SU-DHL-6 (cell line): ENCODE measurements around the gene TNRC6B.

ENCODE experiments used
- H2AFZ ChIP-seq: fragments of 200-600 bp; sonication (generic); 2 replicates; pipeline ENCODE4 v1.6.1; 2014; ENCODE audit warnings: low read depth, mild to moderate bottlenecking, moderate library complexity, mixed read lengths, antibody characterized with exemption, low read length; ENCODE audit not compliant: severe bottlenecking
- H3F3A ChIP-seq: fragments of 200-600 bp; shearing (Covaris generic); 2 replicates; pipeline ENCODE4 v1.6.0; 2016; ENCODE audit warnings: antibody characterized with exemption, mild to moderate bottlenecking; ENCODE audit not compliant: insufficient read depth
- H3K27ac ChIP-seq: fragments of 200-600 bp; sonication (generic); 2 replicates; pipeline ENCODE4 v1.5.1; 2016; ENCODE audit warnings: low read depth, mild to moderate bottlenecking, low read length, moderate library complexity, mixed read lengths
- H3K27me3 ChIP-seq: fragments of 200-600 bp; sonication (generic), shearing (Covaris generic); 2 replicates; pipeline ENCODE4 v1.6.0; 2014; ENCODE audit warnings: mild to moderate bottlenecking, low read length
- H3K36me3 ChIP-seq: fragments of 200-600 bp; sonication (generic); 2 replicates; pipeline ENCODE4 v1.6.1; 2014; ENCODE audit warnings: mild to moderate bottlenecking, low read length, mixed read lengths
- H3K4me2 ChIP-seq: fragments of 300-600, 200-600 bp; shearing (Covaris generic), sonication (generic); 2 replicates; pipeline ENCODE4 v1.6.0; 2014; ENCODE audit warnings: low read length, low read depth, mild to moderate bottlenecking; ENCODE audit not compliant: poor library complexity, severe bottlenecking
- H3K4me3 ChIP-seq: fragments of 200-600 bp; sonication (generic); 2 replicates; pipeline ENCODE4 v1.5.1; 2014; ENCODE audit warnings: antibody characterized with exemption, low read length, mild to moderate bottlenecking, mixed read lengths; ENCODE audit not compliant: insufficient read depth, poor library complexity, severe bottlenecking
- H3K79me2 ChIP-seq: fragments of 200-600 bp; sonication (generic); 2 replicates; pipeline ENCODE4 v1.6.1; 2014; ENCODE audit warnings: mild to moderate bottlenecking, low read length, moderate library complexity; ENCODE audit not compliant: insufficient read depth
- H3K9ac ChIP-seq: fragments of 200-600 bp; sonication (generic); 2 replicates; pipeline ENCODE4 v1.7.0; 2014; ENCODE audit warnings: mild to moderate bottlenecking, low read length
- H3K9me2 ChIP-seq: fragments of 200-600 bp; sonication (generic); replicated peaks from 2 replicates; pipeline ENCODE4 v1.6.1; 2014; ENCODE audit warnings: low read length; ENCODE audit not compliant: insufficient read depth
- H3K9me3 ChIP-seq: fragments of 200-600 bp; sonication (generic); 2 replicates; pipeline ENCODE4 v1.6.1; 2014; ENCODE audit warnings: low read length, mixed read lengths; ENCODE audit not compliant: insufficient read depth
- H4K20me1 ChIP-seq: fragments of 200-600 bp; sonication (generic); 2 replicates; pipeline ENCODE4 v1.6.1; 2014; ENCODE audit warnings: low read depth, mild to moderate bottlenecking, antibody characterized with exemption, low read length, moderate library complexity, mixed read lengths
- CTCF ChIP-seq: fragments of 200-600 bp; sonication (generic); IDR thresholded peaks from one replicate; pipeline ENCODE4 v1.5.1; 2017; ENCODE audit warnings: antibody characterized with exemption, mild to moderate bottlenecking, low read length, moderate library complexity; ENCODE audit not compliant: insufficient read depth, poor library complexity, severe bottlenecking
- EZH2phosphoT487 ChIP-seq: fragments of 200-600 bp; sonication (generic), shearing (Covaris generic); conservative IDR thresholded peaks from 2 replicates; pipeline ENCODE4 v1.6.1; 2018; ENCODE audit warnings: mild to moderate bottlenecking, antibody characterized with exemption, low read length, moderate library complexity, mixed read lengths

The TNRC6B gene

GRCh38 chr22:40320687-40321086 lies 143.0 kb downstream of the TNRC6B start:
- Histone ChIP-seq H3K36me3 (no peaks in the 10 kb centered on the region; the same call in 1 of the 2 replicates), H3F3A (no peaks in the 10 kb centered on the region), H3K9me3 (no peaks in the 10 kb centered on the region), H3K27me3 (no peaks in the 10 kb centered on the region), H3K9me2 (no peaks in the 10 kb centered on the region), H3K9ac (no peak overlapping the region), H2AFZ (no peak overlapping the region), H3K79me2 (no peaks in the 10 kb centered on the region), H3K27ac (no peak overlapping the region), H4K20me1 (no peaks in the 10 kb centered on the region), H3K4me3 (no peak overlapping the region), H3K4me2 (no peak overlapping the region)
- TF ChIP-seq EZH2phosphoT487 (no peak), CTCF (no peak)

GRCh38 chr22:40322021-40322420 lies 144.3 kb downstream of the TNRC6B start:
- Histone ChIP-seq H3K9me2 (no peaks in the 10 kb centered on the region), H3K36me3 (no peaks in the 10 kb centered on the region; the same call in 1 of the 2 replicates), H3K4me3 (no peak overlapping the region), H3K9me3 (no peaks in the 10 kb centered on the region), H2AFZ (no peak overlapping the region), H3K79me2 (no peaks in the 10 kb centered on the region), H3K27ac (no peak overlapping the region), H4K20me1 (no peaks in the 10 kb centered on the region), H3K9ac (no peak overlapping the region), H3F3A (peaks cover 3% of the 10 kb centered on the region; the same call in 1 of the 2 replicates), H3K27me3 (no peaks in the 10 kb centered on the region), H3K4me2 (no peak overlapping the region)
- no peak for TF ChIP-seq CTCF
- TF ChIP-seq EZH2phosphoT487, result no peak

GRCh38 chr22:40322818-40323447 lies 145.2 kb downstream of the TNRC6B start:
- no peaks in the 10 kb centered on the region for H3K9me2 ChIP-seq
- H3F3A ChIP-seq, result peaks cover 3% of the 10 kb centered on the region; the same call in 1 of the 2 replicates
- H2AFZ ChIP-seq, result no peak overlapping the region
- TF ChIP-seq EZH2phosphoT487 (no peak), CTCF (no peak)
- no peak overlapping the region for H3K27ac ChIP-seq
- no peaks in the 10 kb centered on the region for H3K9me3 ChIP-seq
- H3K79me2 ChIP-seq, result no peaks in the 10 kb centered on the region
- H3K36me3 ChIP-seq, result no peaks in the 10 kb centered on the region; the same call in 1 of the 2 replicates
- no peak overlapping the region for H3K4me3 ChIP-seq
- H4K20me1 ChIP-seq, result no peaks in the 10 kb centered on the region
- H3K4me2 ChIP-seq, result no peak overlapping the region
- no peak overlapping the region for H3K9ac ChIP-seq
- H3K27me3 ChIP-seq, result no peaks in the 10 kb centered on the region
